HepG2 (cell line): Measurements from ENCODE around the gene PET100. TPM values are rescaled to one million over a fixed set of nuclear protein-coding genes. Genes with fewer than 3 reads are reported as not detected.

ENCODE experiments used
- ATAC-seq: fragments of 200-7000 bp; cut with Tn5 transposase; 3 replicates; pipeline ENCODE4 v1.9.1; 2020; ENCODE audit warnings: mild to moderate bottlenecking, moderate library complexity
- BruUV-seq: library from RNA; stranded (reverse); fragments of 400-500 nt; replicated peaks from 2 replicates; lab custom pipeline; 2021; lab: Mats Ljungman, UMichigan
- CTCF ChIA-PET: fragments of 300-600 bp; formaldehyde crosslinking; extraction: SDS; loops from one replicate; lab custom pipeline; 2021; ENCODE audit warnings: low total read pairs, inconsistent platforms, low intra/inter-chr PET ratio; lab: Yijun Ruan, JAX
- POLR2A ChIA-PET: fragments of 350-600 bp; sonication (Branson Sonifier 250); formaldehyde crosslinking; loops from one replicate; lab custom pipeline; 2020; ENCODE audit warnings: antibody characterized with exemption, inconsistent platforms; lab: Yijun Ruan, JAX
- DNase-seq: peaks from one replicate; pipeline ENCODE4 v3.0.0-alpha.2; 2015; ENCODE audit warnings: low spot score
- FAIRE-seq: peaks from 3 replicates; lab custom pipeline; 2011; peaks lifted over from hg19 to GRCh38; lab: Jason Lieb, UNC
- H2AFZ ChIP-seq: one replicate; pipeline ENCODE4 v1.6.1; 2011; ENCODE audit warnings: low read length, inconsistent platforms
- H3K27ac ChIP-seq: fragments of 300-600 bp; 3 replicates; pipeline ENCODE4 v1.8.0; 2011; ENCODE audit warnings: mixed run types, mild to moderate bottlenecking, mixed read lengths, low read length, inconsistent platforms; ENCODE audit not compliant: insufficient read depth; ENCODE audit errors: extremely low read length
- H3K27me3 ChIP-seq, 2 experiments: fragments of 200-600 bp in 1 of 2; 2 replicates in 1 of 2; 3 replicates in 1 of 2; pipeline versions ENCODE4 v1.6.0 to v1.8.0; 2011; ENCODE audit warnings: low read length in 2 of 2, mild to moderate bottlenecking in 2 of 2, moderate library complexity in 2 of 2, inconsistent platforms in 1 of 2; ENCODE audit not compliant: insufficient read depth in 2 of 2, control insufficient read depth in 1 of 2
- H3K36me3 ChIP-seq, 2 experiments: fragments of 200-600 bp in 1 of 2; replicated peaks in 1 of 2; 2 replicates in 1 of 2; 3 replicates in 1 of 2; pipeline versions ENCODE4 v1.5.1 to v1.8.0; 2011; ENCODE audit warnings: low read length in 2 of 2, inconsistent platforms in 1 of 2; ENCODE audit not compliant: insufficient read depth in 2 of 2, control insufficient read depth in 1 of 2
- H3K4me1 ChIP-seq: 2 replicates; pipeline ENCODE4 v1.5.1; 2012; ENCODE audit warnings: low read length, inconsistent platforms; ENCODE audit not compliant: insufficient read depth
- H3K4me2 ChIP-seq: 2 replicates; pipeline ENCODE4 v1.6.0; 2011; ENCODE audit warnings: low read depth, low read length, inconsistent platforms
- H3K4me3 ChIP-seq, 3 experiments: fragments of 200-600 bp in 1 of 3; sonication (generic), shearing (Covaris generic) in 1 of 3; replicated peaks in 1 of 3; 2 replicates each; pipeline ENCODE4 v1.5.1; 2011 to 2016; ENCODE audit warnings: low read length in 3 of 3, inconsistent platforms in 2 of 3, low read depth in 2 of 3, mild to moderate bottlenecking in 2 of 3, control low read depth in 1 of 3, mixed read lengths in 1 of 3; ENCODE audit not compliant: insufficient read depth in 1 of 3
- H3K79me2 ChIP-seq: one replicate; pipeline ENCODE4 v1.6.1; 2011; ENCODE audit warnings: low read length, inconsistent platforms; ENCODE audit not compliant: insufficient read depth
- H3K9ac ChIP-seq: 2 replicates; pipeline ENCODE4 v1.6.0; 2011; ENCODE audit warnings: mild to moderate bottlenecking, low read depth, low read length, inconsistent platforms; ENCODE audit not compliant: insufficient read depth
- H3K9me3 ChIP-seq: 2 replicates; pipeline ENCODE4 v1.5.1; 2012; ENCODE audit warnings: mild to moderate bottlenecking, low read length
- H4K20me1 ChIP-seq: 2 replicates; pipeline ENCODE4 v1.6.0; 2011; ENCODE audit warnings: inconsistent platforms, mild to moderate bottlenecking, low read length, moderate library complexity; ENCODE audit not compliant: insufficient read depth
- DPF2 ChIP-seq: sonication (generic); formaldehyde crosslinking; IDR thresholded peaks from 2 replicates; pipeline ENCODE4 v1.4.0; 2020; ENCODE audit warnings: mild to moderate bottlenecking, low read depth, missing genetic modification reagents, borderline replicate concordance
- ELF4 ChIP-seq: sonication (generic); formaldehyde crosslinking; IDR thresholded peaks from 2 replicates; pipeline ENCODE4 v1.5.0; 2020; ENCODE audit warnings: missing genetic modification reagents, mild to moderate bottlenecking, moderate library complexity, borderline replicate concordance
- JUNB ChIP-seq: sonication (generic); formaldehyde crosslinking; IDR thresholded peaks from 2 replicates; pipeline ENCODE4 v1.8.0; 2022; ENCODE audit warnings: missing genetic modification reagents, mild to moderate bottlenecking, borderline replicate concordance
- MAFK ChIP-seq, 2 experiments: IDR thresholded peaks in 1 of 2; conservative IDR thresholded peaks in 1 of 2; 2 replicates each; pipeline ENCODE4 v1.6.1; 2011; ENCODE audit warnings: improper control_type of control experiment in 2 of 2, low read length in 2 of 2
- PAXIP1 ChIP-seq: sonication (generic); formaldehyde crosslinking; conservative IDR thresholded peaks from 2 replicates; pipeline ENCODE4 v1.4.0; 2020; ENCODE audit warnings: mild to moderate bottlenecking, missing genetic modification reagents, moderate library complexity
- POLR2AphosphoS2 ChIP-seq: IDR thresholded peaks from 2 replicates; pipeline ENCODE4 v1.6.1; 2011; ENCODE audit warnings: low read depth, low read length, improper control_type of control experiment
- PRDM10 ChIP-seq: sonication (generic); formaldehyde crosslinking; IDR thresholded peaks from 2 replicates; pipeline ENCODE4 v1.4.0; 2020; ENCODE audit warnings: low read depth, missing genetic modification reagents
- PTBP1 ChIP-seq: fragments of 200-400 bp; formaldehyde crosslinking; IDR thresholded peaks from 2 replicates; pipeline ENCODE4 v1.6.1; 2018; ENCODE audit warnings: low read length, low read depth; ENCODE audit not compliant: poor library complexity, severe bottlenecking
- RELA ChIP-seq: sonication (generic); formaldehyde crosslinking; IDR thresholded peaks from 2 replicates; pipeline ENCODE4 v1.4.0; 2020; ENCODE audit warnings: missing genetic modification reagents
- RNF2 ChIP-seq: fragments of 450-650 bp; conservative IDR thresholded peaks from 2 replicates; pipeline ENCODE4 v1.6.1; 2016; ENCODE audit warnings: low read depth
- ZNF460 ChIP-seq: sonication (generic); formaldehyde crosslinking; IDR thresholded peaks from 2 replicates; pipeline ENCODE4 v1.5.1; 2020; ENCODE audit warnings: missing genetic modification reagents, mild to moderate bottlenecking, borderline replicate concordance
- ZNF678 ChIP-seq: sonication (generic); formaldehyde crosslinking; IDR thresholded peaks from 2 replicates; pipeline ENCODE4 v1.4.0; 2020; ENCODE audit warnings: mild to moderate bottlenecking, missing genetic modification reagents
- WGBS: methylation state at CpG from one replicate; pipeline ENCODE4 v1.1.6; 2017; ENCODE audit warnings: low lambda C conversion rate; 5-methylcytosine and 5-hydroxymethylcytosine counted together
- in situ Hi-C: cut with HindIII; loops from 2 replicates; pipeline ENCODE4 v1.10.0; 2017; ENCODE audit warnings: low pct_unique_long_range_greater_than_20kb; ENCODE audit not compliant: extremely low pct_ligation_motif_present
- intact Hi-C: fragments of 100-400 bp; cut with micrococcal nuclease; formaldehyde crosslinking; loops from one replicate; pipeline ENCODE4 v1.10.0; 2022; ENCODE audit not compliant: unreplicated experiment
- polyA plus RNA-seq, 8 experiments: library from polyadenylated mRNA; depleted of rRNA in 3 of 8; stranded (reverse) in 7 of 8; unstranded in 1 of 8; fragments of >200 nt; fragmentation: Illumina TruSeq in 4 of 8; extraction: Trizol in 4 of 8; gene quantifications; 2 replicates each; pipeline versions ENCODE4 v1.2.1 to v1.2.3, GENCODE V29; 2011 to 2016; ENCODE audit warnings: low read depth in 4 of 8, missing spikeins in 1 of 8, mixed read lengths in 1 of 8; ENCODE audit not compliant: insufficient read depth in 1 of 8
- total RNA-seq, 5 experiments: library from RNA; depleted of rRNA; stranded (reverse); fragments of >200 nt; fragmentation: Illumina TruSeq; extraction: Trizol; gene quantifications; 2 replicates each; pipeline ENCODE4 v1.2.3, GENCODE V29; 2016; ENCODE audit warnings: low read depth in 1 of 5

PET100 gene
- total and polyA plus RNA-seq, 2 of the 13 experiments (the other 11 are each of a cell fraction or from before 2014, with no cell fraction given): 22.3 to 66.5 TPM

GRCh38 chr19:7638802-7639465 is 9.3 kb downstream of the PET100 start:
- no peaks in the 10 kb centered on the region; a peak in 1 of 5 replicates for H3K27me3 ChIP-seq
- H2AFZ ChIP-seq: no peak overlapping the region
- WGBS: 97% methylated on average over 6 of the region's 12 CpGs
- DNase-seq (no peak), FAIRE-seq (no peak), ATAC-seq (no peak)
- H3K27ac ChIP-seq: no peak overlapping the region
- H3K9ac ChIP-seq: no peak overlapping the region
- ChIA-PET POLR2A (no interaction called here), CTCF (no interaction called here)
- H3K36me3 ChIP-seq: no peaks in the 10 kb centered on the region; a peak in 1 of 5 replicates
- BruUV-seq: no TSS peak
- peaks cover 23% of the 10 kb centered on the region for H3K4me1 ChIP-seq
- H3K9me3 ChIP-seq: no peaks in the 10 kb centered on the region
- H4K20me1 ChIP-seq: no peaks in the 10 kb centered on the region; the same call in 1 of the 2 replicates
- intact Hi-C loops: no loop called here
- H3K4me2 ChIP-seq: no peak overlapping the region
- in situ Hi-C loops: no loop called here
- H3K4me3 ChIP-seq: no peak overlapping the region
- peaks cover 7% of the 10 kb centered on the region for H3K79me2 ChIP-seq
- no peak for TF ChIP-seq ZNF460 (CRISPR knock-in tag)
- no peak for TF ChIP-seq PTBP1
- TF ChIP-seq POLR2AphosphoS2: no peak
- no peak for TF ChIP-seq RNF2
- TF ChIP-seq JUNB (CRISPR knock-in tag): no peak
- no peak for TF ChIP-seq ZNF678 (CRISPR knock-in tag)
- TF ChIP-seq RELA (CRISPR knock-in tag): no peak
- no peak for TF ChIP-seq DPF2 (CRISPR knock-in tag)
- no peak for TF ChIP-seq ELF4 (CRISPR knock-in tag)
- no peak for TF ChIP-seq PRDM10 (CRISPR knock-in tag)
- TF ChIP-seq MAFK (conservative IDR thresholded peaks at IDR 0.05 in 1 of 2, IDR thresholded peaks at IDR 0.05 in 1 of 2; ENCODE audit: low read length in 2 of 2): no peak
- no peak for TF ChIP-seq PAXIP1
